ENCODE measurements around the gene CROCC2. TPM values are rescaled to one million over a fixed set of nuclear protein-coding genes. Genes with fewer than 3 reads are reported as not detected.

CROCC2 gene
- total RNA-seq, 2 experiments from 2014 or later = not detected

DNA sequence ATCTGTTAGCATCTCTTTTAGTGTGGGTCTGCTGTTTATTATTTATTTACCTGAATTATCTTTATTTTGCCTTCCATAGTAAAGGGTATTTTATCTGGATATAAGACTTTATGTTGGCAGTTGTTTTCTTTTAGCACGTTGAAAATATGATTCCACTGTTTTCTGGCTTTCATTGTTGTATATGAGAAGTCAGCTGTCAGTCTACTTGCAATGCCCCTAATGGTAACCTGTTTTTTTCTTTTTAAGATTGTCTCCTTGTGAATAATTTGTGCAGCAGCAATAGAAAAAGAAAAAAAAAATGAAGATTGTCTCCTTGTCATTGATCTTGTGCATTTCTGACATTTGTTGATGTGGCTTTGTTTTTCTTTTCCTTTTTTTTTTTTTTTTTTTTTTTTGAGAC lies 119.5 kb downstream of the CROCC2 start:
- Histone ChIP-seq H3K4me1 (ENCODE audit: insufficient read depth, low read length, poor library complexity, severe bottlenecking) (no peaks in the 10 kb centered on the region), H3K27ac (ENCODE audit: low read depth, low read length, poor library complexity, severe bottlenecking) (no peak overlapping the region), H3K79me2 (ENCODE audit: insufficient read depth, low read depth, low read length) (no peaks in the 10 kb centered on the region), H4K20me1 (ENCODE audit: insufficient read depth, low read length) (no peaks in the 10 kb centered on the region), H3K9me3 (ENCODE audit: low read length) (peaks cover 26% of the 10 kb centered on the region), H3K4me3 (ENCODE audit: low read depth, low read length, poor library complexity, severe bottlenecking) (no peak overlapping the region), H3K36me3 (ENCODE audit: insufficient read depth, low read length) (no peaks in the 10 kb centered on the region), H3K4me2 (ENCODE audit: low read length) (no peak overlapping the region), H2AFZ (ENCODE audit: low read length) (no peak overlapping the region), H3K9me2 (ENCODE audit: insufficient read depth, low read length) (no peaks in the 10 kb centered on the region)
- no peak for DNase-seq (ENCODE audit: low spot score)
- no peak for TF ChIP-seq EZH2phosphoT487 (IDR thresholded peaks at IDR 0.05; ENCODE audit: borderline replicate concordance, low read depth, low read length)
- TF ChIP-seq, protein P1, sequence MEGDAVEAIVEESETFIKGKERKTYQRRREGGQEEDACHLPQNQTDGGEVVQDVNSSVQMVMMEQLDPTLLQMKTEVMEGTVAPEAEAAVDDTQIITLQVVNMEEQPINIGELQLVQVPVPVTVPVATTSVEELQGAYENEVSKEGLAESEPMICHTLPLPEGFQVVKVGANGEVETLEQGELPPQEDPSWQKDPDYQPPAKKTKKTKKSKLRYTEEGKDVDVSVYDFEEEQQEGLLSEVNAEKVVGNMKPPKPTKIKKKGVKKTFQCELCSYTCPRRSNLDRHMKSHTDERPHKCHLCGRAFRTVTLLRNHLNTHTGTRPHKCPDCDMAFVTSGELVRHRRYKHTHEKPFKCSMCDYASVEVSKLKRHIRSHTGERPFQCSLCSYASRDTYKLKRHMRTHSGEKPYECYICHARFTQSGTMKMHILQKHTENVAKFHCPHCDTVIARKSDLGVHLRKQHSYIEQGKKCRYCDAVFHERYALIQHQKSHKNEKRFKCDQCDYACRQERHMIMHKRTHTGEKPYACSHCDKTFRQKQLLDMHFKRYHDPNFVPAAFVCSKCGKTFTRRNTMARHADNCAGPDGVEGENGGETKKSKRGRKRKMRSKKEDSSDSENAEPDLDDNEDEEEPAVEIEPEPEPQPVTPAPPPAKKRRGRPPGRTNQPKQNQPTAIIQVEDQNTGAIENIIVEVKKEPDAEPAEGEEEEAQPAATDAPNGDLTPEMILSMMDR (conservative IDR thresholded peaks at IDR 0.05; ENCODE audit: low read length) = no peak
- intact Hi-C loops (cut with micrococcal nuclease; ENCODE audit: unreplicated experiment) = no loop called here
- no TSS peak for BruUV-seq (replicated peaks)
- POLR2A ChIA-PET = interaction anchor here (0.7 kb wide), 1 partner anchor 307 kb away, joined by 3 read pairs; no protein-coding TSS in a partner anchor
- CTCF ChIA-PET (ENCODE audit: unreplicated experiment) = no interaction called here

DNA sequence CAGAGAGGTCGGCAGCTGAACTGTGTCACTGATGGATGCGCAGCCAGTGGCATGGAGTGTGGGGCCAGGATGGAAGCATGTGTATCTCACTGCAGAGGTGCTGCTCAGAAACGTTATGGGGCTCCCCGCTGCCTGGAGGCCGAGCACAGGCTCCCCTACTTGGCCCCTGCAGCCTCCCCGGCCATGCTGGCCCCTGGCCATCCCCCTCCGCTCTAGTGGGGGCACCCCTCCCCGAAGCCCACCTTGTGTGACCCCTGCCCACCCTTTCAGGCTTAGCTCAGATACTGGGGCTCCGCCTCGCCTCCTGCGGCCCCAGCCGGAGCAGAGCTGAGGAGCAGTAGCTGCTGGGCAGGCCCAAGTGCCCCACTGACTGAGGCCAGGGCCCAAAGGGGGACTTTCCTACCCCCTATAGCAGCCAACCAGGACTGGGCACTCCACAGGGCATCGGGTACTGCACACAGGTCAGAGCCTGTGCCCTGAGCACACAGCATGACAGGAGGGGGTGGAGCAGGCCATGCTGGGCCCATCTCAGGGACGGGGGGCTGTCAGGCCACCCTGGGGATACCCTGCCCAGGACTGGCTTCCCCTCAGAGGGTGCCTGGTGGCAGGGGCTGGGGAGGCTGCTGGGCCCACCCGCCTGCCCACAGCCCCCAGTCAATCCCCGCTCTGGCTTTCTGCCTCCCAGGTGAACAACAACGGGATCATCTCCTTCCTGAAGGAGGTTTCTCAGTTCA lies 123.6 kb downstream of the CROCC2 start:
- Histone ChIP-seq H3K36me3 (ENCODE audit: insufficient read depth, low read length) (no peaks in the 10 kb centered on the region), H3K9me2 (ENCODE audit: insufficient read depth, low read length) (no peaks in the 10 kb centered on the region), H3K27ac (ENCODE audit: low read depth, low read length, poor library complexity, severe bottlenecking) (no peak overlapping the region), H3K4me2 (ENCODE audit: low read length) (no peak overlapping the region), H2AFZ (ENCODE audit: low read length) (no peak overlapping the region), H3K79me2 (ENCODE audit: insufficient read depth, low read depth, low read length) (no peaks in the 10 kb centered on the region), H3K4me3 (ENCODE audit: low read depth, low read length, poor library complexity, severe bottlenecking) (no peak overlapping the region), H4K20me1 (ENCODE audit: insufficient read depth, low read length) (no peaks in the 10 kb centered on the region), H3K4me1 (ENCODE audit: insufficient read depth, low read length, poor library complexity, severe bottlenecking) (no peaks in the 10 kb centered on the region), H3K9me3 (ENCODE audit: low read length) (peaks cover 19% of the 10 kb centered on the region)
- intact Hi-C loops (cut with micrococcal nuclease; ENCODE audit: unreplicated experiment) = no loop called here
- no peak for DNase-seq (ENCODE audit: low spot score)
- no TSS peak for BruUV-seq (replicated peaks)
- POLR2A ChIA-PET = no interaction called here
- CTCF ChIA-PET (ENCODE audit: unreplicated experiment) = no interaction called here
- TF ChIP-seq, protein P1 (conservative IDR thresholded peaks at IDR 0.05; ENCODE audit: low read length) = no peak
- no peak for TF ChIP-seq EZH2phosphoT487 (IDR thresholded peaks at IDR 0.05; ENCODE audit: borderline replicate concordance, low read depth, low read length)

GRCh38 chr2:241030333-241030680 lies 124.2 kb downstream of the CROCC2 start:
- H3K4me3 ChIP-seq (ENCODE audit: low read depth, low read length, poor library complexity, severe bottlenecking) = no peak overlapping the region
- TF ChIP-seq, protein P1 (conservative IDR thresholded peaks at IDR 0.05; ENCODE audit: low read length) = no peak
- TF ChIP-seq EZH2phosphoT487 (IDR thresholded peaks at IDR 0.05; ENCODE audit: borderline replicate concordance, low read depth, low read length) = no peak
- intact Hi-C loops (cut with micrococcal nuclease; ENCODE audit: unreplicated experiment) = no loop called here
- H3K4me1 ChIP-seq (ENCODE audit: insufficient read depth, low read length, poor library complexity, severe bottlenecking) = no peaks in the 10 kb centered on the region
- H3K9me2 ChIP-seq (ENCODE audit: insufficient read depth, low read length) = no peaks in the 10 kb centered on the region
- ChIA-PET CTCF (ENCODE audit: unreplicated experiment) (no interaction called here), POLR2A (no interaction called here)
- no peaks in the 10 kb centered on the region for H3K36me3 ChIP-seq (ENCODE audit: insufficient read depth, low read length)
- peaks cover 14% of the 10 kb centered on the region for H3K9me3 ChIP-seq (ENCODE audit: low read length)
- no TSS peak for BruUV-seq (replicated peaks)
- H4K20me1 ChIP-seq (ENCODE audit: insufficient read depth, low read length) = no peaks in the 10 kb centered on the region
- H3K79me2 ChIP-seq (ENCODE audit: insufficient read depth, low read depth, low read length) = no peaks in the 10 kb centered on the region
- no peak for DNase-seq (ENCODE audit: low spot score)
- no peak overlapping the region for H3K4me2 ChIP-seq (ENCODE audit: low read length)
- no peak overlapping the region for H3K27ac ChIP-seq (ENCODE audit: low read depth, low read length, poor library complexity, severe bottlenecking)
- no peak overlapping the region for H2AFZ ChIP-seq (ENCODE audit: low read length)
